GM21786 (cell line): ENCODE data around the gene SCNN1A.

ENCODE experiments used
- ATAC-seq: cut with Tn5 transposase; IDR thresholded peaks from one replicate; pipeline ENCODE4 v1.9.1; 2021; ENCODE audit not compliant: unreplicated experiment

SCNN1A gene

DNA sequence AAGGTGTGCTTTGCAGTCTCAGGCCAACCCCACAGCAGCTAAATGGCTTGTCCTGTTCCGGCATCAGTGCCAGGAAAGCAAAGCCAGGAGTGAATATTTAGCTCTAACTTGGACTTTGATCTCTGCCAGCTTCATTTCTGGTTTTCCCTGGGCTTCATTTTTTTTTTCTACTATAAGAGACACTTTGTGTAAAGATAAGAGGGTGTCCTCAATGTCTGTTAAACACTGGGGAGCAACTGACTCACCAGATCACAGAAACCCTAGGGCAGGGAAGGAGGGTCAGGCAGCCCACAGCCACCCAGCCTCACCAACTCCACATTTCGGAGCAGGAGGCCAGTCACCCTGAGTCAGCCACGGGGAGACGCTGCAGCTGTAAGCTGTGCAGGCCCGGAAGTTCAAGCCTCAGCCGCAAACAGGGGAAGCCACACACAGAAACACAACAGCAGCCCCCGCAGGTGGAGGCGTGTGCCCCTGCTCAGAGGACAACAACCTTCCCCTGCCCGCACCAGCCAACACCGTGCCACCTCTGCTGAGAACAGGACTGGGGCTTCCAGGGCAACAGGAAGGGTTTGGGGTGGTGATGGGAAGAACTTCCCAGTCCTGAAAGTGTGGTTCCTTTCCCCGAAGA lies 39.8 kb downstream of the SCNN1A start:
- peak; percentile 72 for ATAC-seq

DNA sequence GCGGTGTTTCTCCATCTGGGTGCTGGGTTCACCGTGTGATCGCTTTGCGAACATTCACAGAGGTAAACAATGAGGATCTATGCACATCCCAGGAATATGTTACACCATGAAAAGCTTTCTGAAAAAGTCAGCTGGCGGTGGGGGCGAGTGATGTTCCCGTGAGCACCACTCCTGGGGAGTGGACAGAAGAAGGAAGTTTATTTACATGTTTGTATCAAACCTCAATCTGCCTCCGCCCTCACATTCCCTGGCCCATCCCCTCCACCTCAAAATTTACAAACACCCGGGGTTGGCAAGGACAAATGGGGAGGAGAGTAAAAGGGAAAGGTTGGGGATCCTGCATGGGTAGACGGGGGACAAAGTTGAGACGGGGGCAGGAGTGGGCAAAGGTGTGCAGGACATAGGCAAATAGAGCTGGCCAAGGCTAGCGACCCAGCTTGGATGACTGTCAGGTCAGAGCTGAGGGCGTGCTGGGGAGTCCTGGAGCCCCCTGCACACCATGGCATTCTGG lies 40.4 kb downstream of the SCNN1A start:
- no peak for ATAC-seq

DNA sequence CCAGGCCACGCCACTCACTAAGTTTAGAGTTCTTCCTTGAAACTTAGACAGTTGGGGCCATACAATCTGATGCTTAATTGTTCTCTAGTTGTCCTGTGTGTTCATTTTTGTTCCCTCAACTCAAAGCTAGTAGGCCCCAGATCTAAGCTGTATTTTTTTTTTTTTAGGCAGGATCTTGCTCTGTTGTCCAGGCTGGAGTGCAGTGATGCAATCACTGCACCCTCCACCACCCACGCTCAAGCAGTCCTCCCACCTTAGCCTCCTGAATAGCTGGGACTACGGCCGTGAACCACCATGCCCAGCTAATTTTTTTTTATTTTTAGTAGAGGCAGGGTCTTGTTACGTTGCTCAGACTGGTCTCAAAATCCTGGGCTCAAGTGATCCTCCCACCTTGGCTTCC lies 41.0 kb downstream of the SCNN1A start:
- no peak for ATAC-seq

DNA sequence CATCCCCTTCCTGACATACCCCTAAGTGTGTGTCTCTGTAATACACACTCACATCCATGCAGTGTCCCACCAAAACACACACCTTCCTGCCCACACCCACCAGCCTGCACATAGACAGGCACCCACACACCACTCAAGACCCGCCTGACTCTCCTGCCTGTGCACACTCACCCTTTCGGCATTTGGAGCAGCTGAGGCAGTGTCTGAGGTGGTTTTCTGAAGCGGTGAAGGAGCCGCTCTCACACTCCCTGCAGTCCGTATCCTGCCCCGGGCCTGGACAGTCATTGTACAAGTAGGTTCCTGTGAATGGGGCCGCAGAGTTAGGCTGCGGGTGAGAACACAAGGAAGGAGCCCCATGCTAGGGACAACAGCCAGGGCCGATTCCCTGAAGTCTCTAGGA lies 41.8 kb downstream of the SCNN1A start:
- no peak for ATAC-seq

DNA sequence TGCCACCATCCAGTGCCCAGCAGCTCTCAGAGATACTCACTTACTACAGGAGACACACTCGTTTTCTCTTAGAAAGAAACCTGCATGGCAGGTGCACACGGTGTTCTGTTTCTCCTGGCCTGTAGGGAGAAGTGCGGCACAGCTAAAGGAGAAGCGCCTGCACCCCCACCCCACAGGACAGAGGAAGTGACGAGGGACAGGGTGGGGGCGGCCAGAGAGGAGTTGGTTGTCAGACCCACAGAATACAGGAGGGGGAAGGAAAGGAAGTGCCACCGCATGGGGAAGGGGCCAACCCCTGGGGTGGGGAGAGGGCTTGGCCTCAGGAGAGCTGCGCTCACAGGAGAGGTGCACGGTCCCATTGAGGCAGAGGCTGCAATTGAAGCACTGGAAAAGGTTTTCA lies 42.3 kb downstream of the SCNN1A start:
- no peak for ATAC-seq

DNA sequence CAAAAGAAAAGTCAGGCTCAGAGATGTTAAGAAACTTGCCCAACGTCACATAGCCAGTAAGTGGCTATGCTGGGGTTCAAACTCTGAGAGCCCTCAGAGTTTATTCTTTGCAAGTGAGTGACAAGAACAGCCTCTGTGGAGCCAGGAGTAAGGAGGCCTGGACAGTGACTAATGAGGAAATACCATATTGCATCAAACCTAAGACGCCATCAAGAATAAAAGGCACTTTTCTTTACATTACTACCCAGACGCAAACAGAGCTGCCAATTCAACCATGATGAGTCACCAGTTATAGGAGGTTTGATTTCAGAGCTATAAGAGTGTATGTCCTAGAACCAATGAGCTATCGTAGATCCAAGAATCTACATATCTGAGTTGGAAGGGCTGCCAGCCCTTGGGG lies 42.9 kb downstream of the SCNN1A start:
- ATAC-seq: no peak

DNA sequence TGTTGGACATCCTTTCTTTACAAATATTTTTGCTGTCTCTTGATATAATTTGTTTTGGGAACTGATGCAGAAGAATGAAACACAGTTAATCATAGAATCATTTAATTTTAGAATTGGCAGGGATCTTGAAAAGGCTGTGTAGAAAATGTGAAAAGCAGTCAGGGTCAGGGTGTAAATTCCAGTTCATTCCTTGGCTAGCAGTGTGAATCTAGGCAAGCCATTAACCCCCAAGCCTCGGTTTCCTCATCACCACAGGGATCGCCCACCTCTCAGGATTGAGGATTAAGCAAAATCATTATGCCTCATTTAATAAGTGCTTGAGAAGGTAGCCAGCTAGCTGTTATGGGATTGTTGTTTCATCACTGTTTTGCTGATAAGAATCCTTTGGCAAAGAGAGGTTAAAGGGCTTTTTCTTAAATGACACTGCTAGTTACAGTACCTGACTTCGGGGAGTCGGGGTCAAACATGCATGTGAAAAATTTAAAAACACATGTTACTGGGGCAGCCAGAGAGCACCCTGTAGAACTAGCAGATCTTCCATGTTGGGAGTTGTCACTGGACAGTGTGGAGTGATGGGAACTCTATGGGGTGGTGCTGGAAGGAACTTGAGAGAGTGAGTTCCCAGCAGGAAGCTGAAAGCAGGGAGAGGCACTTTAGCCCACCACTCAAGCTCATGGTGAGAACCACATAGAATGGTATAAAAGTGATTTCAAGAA lies 44.2 kb downstream of the SCNN1A start:
- ATAC-seq: no peak

DNA sequence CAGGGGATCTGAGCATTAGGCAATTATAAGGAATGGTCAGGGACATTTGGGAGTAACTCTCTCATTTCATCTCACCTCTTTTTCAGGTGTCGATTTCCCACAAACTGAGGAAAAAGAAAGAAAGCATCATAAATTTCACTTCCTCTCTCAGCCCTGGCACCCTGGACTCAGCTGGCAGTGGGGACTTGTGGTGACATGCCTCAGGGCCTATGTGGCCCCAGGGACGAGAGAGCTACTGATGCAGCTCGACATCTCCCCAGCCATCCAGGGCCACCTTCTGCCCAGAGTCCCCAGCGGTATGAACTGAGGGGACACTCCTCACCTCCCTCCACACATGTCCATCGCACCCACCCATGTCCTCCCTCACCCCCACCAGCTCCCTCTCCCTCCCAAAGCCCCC lies 45.2 kb downstream of the SCNN1A start:
- ATAC-seq: peak; percentile 69

DNA sequence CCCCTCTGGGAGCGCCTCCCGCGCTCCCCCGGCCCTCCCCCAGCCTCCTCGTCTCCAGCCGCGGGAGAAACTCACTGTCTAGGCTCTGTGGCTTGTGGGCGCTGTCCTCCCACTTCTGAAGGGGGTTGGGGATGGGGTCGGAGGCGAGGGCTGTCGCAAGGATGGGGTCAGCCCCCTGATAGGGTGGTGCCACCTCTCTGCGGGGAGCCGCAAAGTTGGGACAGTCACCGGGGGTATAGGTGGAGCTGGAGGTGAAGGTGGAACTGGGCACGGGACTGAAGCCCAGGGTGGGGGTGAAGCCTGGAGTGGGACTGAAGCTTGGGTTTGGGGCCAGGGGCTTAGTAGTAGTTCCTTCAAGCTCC lies 45.7 kb downstream of the SCNN1A start:
- no peak for ATAC-seq

DNA sequence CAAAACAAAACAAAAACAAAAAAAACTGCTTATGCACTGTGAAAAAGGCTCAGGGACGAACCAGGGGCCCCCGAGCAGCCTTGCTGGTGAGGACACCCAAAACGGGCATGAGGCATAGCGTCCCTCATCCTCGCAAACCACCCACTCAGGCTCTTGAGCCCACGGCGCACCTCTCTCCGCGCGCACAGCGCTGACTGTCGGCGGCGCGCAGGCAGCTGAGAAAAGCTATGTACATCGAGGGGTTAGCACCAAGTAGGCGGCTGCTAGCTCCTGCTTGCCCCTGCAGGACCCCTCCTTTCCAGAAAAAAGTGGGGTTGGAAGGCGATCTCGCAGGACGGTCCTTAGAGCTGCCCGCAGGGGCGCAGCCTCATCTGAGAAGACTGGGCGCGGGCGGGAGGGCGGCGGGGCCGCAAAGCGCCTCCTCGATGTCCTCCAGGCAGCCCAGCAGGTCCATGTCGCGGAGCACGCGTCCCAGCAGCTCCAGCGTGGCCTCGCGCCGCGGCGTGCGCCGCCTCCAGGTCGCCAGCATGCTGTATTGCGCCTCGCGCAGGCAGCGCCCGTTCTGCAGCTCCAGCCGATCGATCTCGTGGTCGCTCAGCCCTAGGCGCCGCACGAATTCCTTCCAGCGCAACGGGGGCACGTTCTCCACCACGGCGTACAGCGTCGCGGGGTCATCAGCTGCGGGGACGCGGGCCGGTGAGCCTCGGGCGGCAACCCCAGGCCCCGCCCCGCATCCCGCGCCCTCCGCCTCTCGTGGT lies 46.2 kb downstream of the SCNN1A start:
- ATAC-seq: no peak

DNA sequence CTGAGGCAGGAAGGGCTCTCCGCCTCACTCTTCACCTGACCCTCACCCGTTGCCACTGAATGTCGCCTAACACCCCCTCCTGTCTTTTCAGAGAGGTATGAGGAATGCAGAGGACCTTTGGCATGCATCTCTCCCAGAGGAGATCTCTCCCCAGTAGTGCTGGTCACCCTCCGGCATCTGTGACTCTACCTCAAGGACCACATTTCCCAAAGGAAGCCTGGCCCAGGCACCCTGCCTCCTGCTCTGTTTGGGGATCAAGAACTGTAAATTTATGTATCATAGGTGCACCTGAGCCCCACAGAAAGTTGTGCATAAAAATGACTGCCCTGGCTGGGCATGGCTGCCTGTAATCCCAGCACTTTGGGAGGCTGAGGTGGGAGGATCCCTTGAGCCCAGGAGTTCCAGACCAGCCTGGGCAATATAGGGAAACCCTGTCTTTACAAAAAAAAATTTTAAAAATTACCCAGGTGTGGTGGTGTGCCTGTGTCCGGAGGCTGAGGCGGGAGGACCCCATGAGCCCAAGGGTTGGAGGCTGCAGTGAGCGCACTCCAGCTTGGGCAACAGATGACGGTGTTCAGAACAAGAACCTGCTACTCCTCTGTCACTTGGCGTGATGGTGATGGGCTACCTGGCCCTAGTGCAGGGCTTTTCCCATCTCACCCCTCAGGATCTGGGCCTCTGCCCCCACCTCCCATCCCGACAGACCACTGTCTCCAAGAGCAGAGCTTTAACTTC lies 47.2 kb downstream of the SCNN1A start:
- no peak for ATAC-seq

DNA sequence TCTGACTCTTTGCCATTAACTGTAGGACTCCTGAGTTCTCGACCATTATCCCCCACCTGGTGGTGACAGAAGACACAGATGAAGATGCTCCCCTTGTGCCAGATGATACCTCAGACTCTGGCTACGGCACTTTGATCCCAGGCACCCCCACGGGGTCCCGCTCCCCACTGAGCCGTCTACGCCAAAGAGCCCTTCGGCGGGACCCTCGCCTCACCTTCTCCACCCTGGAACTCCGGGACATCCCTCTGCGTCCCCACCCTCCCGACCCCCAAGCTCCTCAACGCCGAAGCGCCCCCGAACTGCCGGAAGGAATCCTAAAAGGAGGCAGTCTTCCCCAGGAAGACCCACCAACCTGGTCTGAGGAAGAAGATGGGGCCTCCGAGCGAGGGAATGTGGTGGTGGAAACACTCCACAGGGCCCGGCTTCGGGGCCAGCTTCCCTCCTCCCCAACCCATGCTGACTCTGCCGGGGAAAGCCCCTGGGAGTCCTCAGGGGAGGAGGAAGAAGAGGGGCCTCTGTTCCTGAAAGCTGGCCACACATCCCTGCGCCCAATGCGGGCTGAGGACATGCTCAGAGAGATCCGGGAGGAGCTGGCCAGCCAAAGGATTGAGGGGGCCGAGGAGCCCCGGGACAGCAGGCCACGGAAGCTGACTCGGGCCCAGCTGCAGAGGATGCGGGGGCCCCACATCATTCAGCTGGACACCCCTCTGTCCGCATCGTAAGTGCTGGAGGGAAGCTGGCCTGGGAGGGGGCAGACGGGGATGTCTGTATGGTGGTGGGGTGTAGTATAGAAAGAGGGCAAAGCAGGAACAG lies 47.9 kb downstream of the SCNN1A start:
- no peak for ATAC-seq

DNA sequence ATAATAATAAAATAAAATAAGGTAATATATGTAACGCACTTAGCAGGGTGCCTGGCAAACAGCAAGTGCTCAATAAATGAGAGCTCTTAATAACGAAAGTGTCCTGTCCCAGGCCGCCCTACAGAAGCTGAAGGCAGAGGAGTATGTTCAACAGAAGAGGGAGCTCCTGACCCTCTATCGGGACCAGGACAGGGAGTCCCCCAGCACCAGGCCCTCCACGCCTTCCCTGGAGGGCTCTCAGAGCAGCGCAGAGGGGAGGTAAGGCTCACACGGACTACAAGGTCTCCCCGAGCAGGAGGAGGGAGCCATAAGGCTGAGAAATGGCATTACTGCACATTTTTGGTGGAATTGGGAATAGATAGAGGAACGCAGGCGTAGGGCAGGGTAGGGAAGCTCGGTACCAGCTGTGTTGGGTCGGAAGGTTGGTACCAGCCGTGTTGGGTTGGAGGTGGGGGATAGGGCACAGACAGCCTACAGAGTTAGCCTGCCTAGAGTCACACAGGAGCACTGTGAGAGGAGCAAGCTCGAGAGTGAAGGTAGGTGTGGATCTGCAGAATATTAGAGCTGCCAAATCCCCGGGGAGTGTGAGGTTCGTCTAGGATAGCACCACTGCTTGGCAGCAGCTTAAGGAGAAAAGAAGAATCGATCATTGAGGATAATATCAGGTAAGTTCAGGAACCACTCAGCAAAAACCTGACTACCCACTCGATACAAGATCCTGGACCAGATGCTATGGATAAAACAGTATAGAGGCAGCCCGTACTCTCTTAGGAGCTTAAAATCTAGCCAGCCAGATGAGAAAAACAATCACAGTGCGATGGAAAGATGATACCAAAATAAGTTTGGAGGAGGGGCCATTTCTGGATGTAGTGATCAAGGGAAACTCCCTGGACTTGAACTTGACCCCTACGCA lies 48.8 kb downstream of the SCNN1A start:
- no peak for ATAC-seq

DNA sequence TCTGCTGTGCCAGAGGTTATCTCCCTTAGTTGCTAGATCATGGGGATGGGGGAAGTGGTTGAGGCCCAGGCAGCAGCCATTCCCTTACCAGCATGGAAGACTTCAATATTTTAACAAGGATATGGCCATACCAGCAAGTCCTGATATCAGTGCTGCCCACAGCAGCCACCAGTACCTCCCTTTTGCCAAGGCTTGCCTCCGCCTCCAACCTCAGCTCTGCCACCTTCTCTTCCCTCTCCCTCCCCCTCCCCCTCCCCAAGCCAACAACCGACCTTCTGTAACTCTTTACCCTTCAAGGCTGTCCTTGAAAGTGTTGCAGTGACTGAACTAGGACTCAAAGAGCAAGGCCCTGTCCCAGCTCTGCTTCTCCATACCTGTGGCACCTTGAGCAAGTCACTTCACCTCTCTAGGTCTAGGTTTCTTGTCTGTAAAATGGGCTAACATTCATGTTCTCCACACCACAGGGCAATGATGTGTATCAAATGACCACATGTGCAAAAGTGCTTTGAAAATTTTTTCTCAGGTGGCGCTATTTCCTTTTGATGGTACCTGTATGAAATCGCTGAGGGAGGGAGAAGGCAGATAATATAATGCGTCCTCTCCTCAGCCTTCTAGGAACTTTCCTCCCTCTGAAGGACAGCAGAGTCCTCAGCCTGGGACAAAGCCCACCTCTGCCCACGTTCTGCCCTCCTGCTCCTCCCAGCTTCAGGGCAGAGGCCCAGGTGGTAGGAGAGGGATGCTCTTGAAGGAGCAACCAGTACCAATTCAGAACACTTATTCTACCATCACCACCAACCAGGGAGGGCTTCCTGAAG lies 50.2 kb downstream of the SCNN1A start:
- no peak for ATAC-seq

DNA sequence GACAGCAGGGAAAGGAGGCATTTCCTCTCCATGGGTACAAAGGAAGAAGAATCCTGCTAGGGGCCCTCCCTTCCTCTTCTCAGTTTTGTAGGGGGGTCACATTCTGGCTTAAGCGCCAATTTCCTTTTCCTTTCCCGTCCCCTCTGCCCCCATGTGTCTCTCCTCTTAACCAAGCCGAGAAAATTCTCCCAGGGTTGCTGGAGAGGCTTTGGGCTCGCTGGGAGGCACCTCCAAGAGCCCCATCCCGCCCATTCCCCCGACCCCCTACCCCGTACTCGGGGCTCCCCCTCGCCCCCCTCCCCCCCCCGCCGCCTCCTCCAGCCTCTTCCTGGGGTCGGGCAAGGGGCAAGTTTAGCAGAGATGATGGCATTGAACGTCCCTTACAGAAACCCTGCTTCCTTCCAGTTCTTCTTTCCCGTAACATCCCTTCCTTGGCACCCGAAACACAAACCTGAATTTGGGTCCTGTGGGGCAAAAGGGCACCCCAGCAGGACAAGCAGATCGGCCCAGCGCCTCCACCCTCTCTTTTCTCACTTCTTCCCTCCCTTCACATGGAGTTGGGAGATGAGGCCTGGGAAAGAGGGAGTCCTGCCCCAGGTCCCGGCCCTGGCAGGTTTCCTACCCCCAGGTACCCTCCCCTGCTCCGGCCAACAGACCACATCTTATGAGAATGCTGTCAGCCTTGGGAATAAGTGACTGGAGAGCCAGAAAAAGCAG lies 51.2 kb downstream of the SCNN1A start:
- no peak for ATAC-seq

DNA sequence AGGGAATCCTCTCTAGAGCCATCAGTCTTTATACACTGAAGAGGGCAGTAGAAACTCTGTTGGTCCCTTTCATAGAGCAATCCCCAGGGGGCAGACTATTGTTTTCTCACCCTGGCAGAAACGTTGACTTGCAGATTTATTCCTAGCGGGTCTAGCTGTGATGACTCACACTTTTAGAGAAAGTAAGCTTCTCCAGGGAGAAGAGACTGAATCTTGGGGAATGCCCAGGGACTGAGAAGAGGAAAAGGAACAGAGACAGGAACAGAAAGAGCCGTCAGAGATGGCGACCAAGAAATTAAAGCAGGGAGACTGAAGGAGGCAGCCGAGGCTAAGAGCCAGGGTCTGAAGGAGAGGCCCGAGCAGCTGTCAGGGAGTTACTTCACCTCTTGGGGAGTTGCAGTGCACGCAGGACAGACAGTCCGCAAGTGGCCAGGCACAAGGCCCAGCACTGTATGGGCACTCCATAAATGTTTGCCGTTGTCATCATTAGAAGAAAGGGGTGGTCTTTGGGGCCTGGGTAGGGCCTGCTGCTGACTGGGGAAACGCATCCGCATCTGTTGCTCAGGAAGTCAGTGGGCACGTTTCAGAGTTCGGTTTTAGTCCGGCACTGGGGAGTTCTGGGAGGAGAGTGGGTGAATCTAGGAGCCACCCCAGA lies 51.9 kb downstream of the SCNN1A start:
- ATAC-seq: peak; percentile 65

DNA sequence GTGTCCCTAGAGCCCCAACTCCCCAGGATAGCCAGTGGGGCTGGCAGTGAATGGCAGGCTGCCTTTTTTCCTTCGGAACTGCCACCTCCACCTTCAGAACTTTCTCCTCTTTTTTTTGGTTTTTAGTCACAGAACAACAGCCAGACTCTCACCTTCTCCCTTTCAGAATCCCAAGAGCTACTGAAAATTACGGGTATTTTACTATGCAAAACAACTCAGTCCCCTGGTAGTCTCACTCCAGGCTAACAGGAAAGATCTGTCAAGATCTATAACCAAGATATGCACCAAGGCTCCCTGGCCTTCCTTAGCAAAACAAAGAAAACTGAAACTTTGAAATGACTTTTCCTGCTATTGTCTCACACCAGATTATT lies 52.4 kb downstream of the SCNN1A start:
- peak; percentile 35 for ATAC-seq

DNA sequence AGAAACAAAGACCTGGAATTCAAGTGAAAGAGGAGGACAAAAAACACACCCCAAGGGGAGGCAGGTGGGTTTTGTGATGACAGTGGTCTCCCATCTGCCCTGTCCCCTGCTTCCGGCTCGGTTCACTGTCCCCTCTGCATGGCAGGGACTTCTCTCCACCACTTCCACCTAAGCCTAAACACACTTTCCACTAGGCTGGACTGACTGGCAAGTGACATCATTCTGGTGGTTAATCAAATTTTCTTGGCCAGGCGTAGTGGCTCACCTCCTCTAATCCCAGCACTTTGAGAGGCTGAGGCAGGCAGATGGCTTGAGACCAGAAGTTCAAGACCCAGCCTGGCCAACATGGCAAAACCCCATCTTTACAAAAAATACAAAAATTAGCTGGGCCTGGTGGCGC lies 53.0 kb downstream of the SCNN1A start:
- ATAC-seq: no peak
